WI38 (cell line): ENCODE results near the gene BAG5.
A peak's percentile ranks its signal among the peaks of the same experiment; 100 is the strongest.
"Not testable (repeated sequence)": the region's sequence is repeated elsewhere in the genome, so short reads cannot be mapped to it uniquely, and the experiment has no call there.

ENCODE experiments used
- H3K4me3 ChIP-seq: 2 replicates; pipeline ENCODE4 v1.5.1; 2011; ENCODE audit warnings: low read depth, mild to moderate bottlenecking, control low read depth, low read length
- CTCF ChIP-seq: IDR thresholded peaks from 2 replicates; pipeline ENCODE4 v1.5.1; 2012; ENCODE audit warnings: low read depth, mild to moderate bottlenecking, control low read depth, low read length

BAG5 gene

GRCh38 chr14:103526247-103526913, 36.1 kb downstream of the BAG5 start:
- no peak overlapping the region for H3K4me3 ChIP-seq
- TF ChIP-seq CTCF, result no peak

- H3K4me3 ChIP-seq, result not testable (repeated sequence)
Measured at GRCh38 chr14:103525430-103526246, 36.8 kb downstream of the BAG5 start.

- H3K4me3 ChIP-seq, result no peak overlapping the region
- no peak for TF ChIP-seq CTCF
Measured at GRCh38 chr14:103524002-103524935, 38.2 kb downstream of the BAG5 start.

GRCh38 chr14:103523575-103523954, 38.9 kb downstream of the BAG5 start:
- no peak for TF ChIP-seq CTCF
- no peak overlapping the region for H3K4me3 ChIP-seq

- TF ChIP-seq CTCF, result no peak
- H3K4me3 ChIP-seq, result peak within 1 kb of the TSS; percentile 53
Measured at GRCh38 chr14:103522649-103523574, 39.5 kb downstream of the BAG5 start, which contains the start of gene CKB. Gene CKB (minus strand): TSS chr14:103522830. CDS start chr14:103522493, 337 bp downstream.

GRCh38 chr14:103521951-103522563, 40.4 kb downstream of the BAG5 start:
- peak overlapping the region; percentile 53 for H3K4me3 ChIP-seq
- no peak for TF ChIP-seq CTCF
